ENCODE results near the gene PDE6B. TPM values are rescaled to one million over a fixed set of nuclear protein-coding genes. Genes with fewer than 3 reads are reported as not detected.

The PDE6B gene
- total and polyA plus RNA-seq, 2 of the 13 experiments (the other 11 are each of a cell fraction or from before 2014, with no cell fraction given) = 0.38 to 0.40 TPM

DNA sequence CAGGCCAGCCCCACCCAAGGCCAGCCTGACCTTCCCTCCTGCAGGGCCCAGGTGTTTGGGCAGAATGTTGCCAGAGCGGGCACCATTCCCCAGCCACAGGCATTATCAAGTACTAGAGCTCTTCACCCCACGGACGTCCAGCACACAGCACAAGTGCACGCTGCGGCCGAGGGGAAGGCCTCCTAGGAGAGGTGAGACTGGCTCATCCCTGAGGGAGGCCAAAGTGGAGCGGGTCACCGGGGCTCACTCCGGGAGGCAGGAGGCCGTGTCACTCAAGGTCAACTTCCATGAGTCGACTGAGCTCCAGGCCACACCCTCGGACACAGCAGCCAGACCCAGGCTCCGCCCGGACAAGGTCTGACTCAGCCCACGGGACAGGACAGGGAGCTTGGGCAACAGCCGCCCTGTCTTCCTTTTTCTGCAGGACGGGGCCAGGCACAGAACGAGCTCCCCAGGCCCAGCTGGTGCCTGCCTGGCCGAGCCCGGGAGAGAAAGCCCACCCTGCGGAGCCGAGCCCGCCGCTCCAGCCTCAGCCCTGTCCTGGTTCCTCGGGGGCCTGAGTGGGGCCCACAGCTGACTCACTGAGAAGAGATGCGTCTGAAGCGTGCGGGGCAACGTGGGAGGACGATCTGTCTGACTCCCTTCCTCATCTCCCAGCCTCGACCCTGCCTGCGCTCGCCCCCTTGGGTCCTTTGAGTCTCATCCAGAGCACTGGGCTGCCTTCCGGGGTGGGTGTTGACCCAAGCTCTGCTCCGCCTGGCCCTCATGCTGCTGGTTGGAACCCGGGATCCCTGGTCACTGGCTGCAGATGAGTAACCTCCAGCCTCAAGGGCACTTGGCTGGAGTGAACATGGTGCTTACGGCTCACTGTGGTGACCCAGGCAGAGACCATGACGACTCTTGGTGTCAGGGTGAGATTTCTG, 61.9 kb downstream of the PDE6B start (continued):
- TF ChIP-seq, protein P1, sequence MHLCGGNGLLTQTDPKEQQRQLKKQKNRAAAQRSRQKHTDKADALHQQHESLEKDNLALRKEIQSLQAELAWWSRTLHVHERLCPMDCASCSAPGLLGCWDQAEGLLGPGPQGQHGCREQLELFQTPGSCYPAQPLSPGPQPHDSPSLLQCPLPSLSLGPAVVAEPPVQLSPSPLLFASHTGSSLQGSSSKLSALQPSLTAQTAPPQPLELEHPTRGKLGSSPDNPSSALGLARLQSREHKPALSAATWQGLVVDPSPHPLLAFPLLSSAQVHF (CRISPR knock-in tag; IDR thresholded peaks at IDR 0.05) = no peak
- TF ChIP-seq CBX2 (IDR thresholded peaks at IDR 0.05; ENCODE audit: low read depth, low read length) = no peak
- TF ChIP-seq CBX2 (CRISPR knock-in tag; IDR thresholded peaks at IDR 0.05; ENCODE audit: low read depth) = no peak
- TF ChIP-seq, protein P2, sequence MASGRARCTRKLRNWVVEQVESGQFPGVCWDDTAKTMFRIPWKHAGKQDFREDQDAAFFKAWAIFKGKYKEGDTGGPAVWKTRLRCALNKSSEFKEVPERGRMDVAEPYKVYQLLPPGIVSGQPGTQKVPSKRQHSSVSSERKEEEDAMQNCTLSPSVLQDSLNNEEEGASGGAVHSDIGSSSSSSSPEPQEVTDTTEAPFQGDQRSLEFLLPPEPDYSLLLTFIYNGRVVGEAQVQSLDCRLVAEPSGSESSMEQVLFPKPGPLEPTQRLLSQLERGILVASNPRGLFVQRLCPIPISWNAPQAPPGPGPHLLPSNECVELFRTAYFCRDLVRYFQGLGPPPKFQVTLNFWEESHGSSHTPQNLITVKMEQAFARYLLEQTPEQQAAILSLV (CRISPR knock-in tag; IDR thresholded peaks at IDR 0.05; ENCODE audit: borderline replicate concordance) = no peak; the same call in 1 of the 2 replicates
- 0 out of 2 replicates have a peak, but pooled peaks have one; percentile 26 for TF ChIP-seq ZNF598 (CRISPR knock-in tag; IDR thresholded peaks at IDR 0.05; ENCODE audit: borderline replicate concordance)
- TF ChIP-seq ZNF329 (CRISPR knock-in tag; IDR thresholded peaks at IDR 0.05; ENCODE audit: low read depth) = no peak
- TF ChIP-seq ZNF883 (CRISPR knock-in tag; IDR thresholded peaks at IDR 0.05; ENCODE audit: not compliant biosample characterization) = peak; percentile 42
- no peak for TF ChIP-seq SP5 (CRISPR knock-in tag; IDR thresholded peaks at IDR 0.05; ENCODE audit: borderline replicate concordance, low read depth)
- TF ChIP-seq, protein P3, sequence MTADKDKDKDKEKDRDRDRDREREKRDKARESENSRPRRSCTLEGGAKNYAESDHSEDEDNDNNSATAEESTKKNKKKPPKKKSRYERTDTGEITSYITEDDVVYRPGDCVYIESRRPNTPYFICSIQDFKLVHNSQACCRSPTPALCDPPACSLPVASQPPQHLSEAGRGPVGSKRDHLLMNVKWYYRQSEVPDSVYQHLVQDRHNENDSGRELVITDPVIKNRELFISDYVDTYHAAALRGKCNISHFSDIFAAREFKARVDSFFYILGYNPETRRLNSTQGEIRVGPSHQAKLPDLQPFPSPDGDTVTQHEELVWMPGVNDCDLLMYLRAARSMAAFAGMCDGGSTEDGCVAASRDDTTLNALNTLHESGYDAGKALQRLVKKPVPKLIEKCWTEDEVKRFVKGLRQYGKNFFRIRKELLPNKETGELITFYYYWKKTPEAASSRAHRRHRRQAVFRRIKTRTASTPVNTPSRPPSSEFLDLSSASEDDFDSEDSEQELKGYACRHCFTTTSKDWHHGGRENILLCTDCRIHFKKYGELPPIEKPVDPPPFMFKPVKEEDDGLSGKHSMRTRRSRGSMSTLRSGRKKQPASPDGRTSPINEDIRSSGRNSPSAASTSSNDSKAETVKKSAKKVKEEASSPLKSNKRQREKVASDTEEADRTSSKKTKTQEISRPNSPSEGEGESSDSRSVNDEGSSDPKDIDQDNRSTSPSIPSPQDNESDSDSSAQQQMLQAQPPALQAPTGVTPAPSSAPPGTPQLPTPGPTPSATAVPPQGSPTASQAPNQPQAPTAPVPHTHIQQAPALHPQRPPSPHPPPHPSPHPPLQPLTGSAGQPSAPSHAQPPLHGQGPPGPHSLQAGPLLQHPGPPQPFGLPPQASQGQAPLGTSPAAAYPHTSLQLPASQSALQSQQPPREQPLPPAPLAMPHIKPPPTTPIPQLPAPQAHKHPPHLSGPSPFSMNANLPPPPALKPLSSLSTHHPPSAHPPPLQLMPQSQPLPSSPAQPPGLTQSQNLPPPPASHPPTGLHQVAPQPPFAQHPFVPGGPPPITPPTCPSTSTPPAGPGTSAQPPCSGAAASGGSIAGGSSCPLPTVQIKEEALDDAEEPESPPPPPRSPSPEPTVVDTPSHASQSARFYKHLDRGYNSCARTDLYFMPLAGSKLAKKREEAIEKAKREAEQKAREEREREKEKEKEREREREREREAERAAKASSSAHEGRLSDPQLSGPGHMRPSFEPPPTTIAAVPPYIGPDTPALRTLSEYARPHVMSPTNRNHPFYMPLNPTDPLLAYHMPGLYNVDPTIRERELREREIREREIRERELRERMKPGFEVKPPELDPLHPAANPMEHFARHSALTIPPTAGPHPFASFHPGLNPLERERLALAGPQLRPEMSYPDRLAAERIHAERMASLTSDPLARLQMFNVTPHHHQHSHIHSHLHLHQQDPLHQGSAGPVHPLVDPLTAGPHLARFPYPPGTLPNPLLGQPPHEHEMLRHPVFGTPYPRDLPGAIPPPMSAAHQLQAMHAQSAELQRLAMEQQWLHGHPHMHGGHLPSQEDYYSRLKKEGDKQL (CRISPR knock-in tag; IDR thresholded peaks at IDR 0.05; ENCODE audit: low read depth) = no peak
- TF ChIP-seq, protein P4, sequence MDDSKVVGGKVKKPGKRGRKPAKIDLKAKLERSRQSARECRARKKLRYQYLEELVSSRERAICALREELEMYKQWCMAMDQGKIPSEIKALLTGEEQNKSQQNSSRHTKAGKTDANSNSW (CRISPR knock-in tag; IDR thresholded peaks at IDR 0.05; ENCODE audit: borderline replicate concordance) = peak; percentile 47; the same call in 1 of the 2 replicates
- TF ChIP-seq NR2F2 (IDR thresholded peaks at IDR 0.05; ENCODE audit: borderline replicate concordance, low read depth) = no peak
- no peak for TF ChIP-seq ZBTB7A (CRISPR knock-in tag; IDR thresholded peaks at IDR 0.05)
- TF ChIP-seq, protein P5, sequence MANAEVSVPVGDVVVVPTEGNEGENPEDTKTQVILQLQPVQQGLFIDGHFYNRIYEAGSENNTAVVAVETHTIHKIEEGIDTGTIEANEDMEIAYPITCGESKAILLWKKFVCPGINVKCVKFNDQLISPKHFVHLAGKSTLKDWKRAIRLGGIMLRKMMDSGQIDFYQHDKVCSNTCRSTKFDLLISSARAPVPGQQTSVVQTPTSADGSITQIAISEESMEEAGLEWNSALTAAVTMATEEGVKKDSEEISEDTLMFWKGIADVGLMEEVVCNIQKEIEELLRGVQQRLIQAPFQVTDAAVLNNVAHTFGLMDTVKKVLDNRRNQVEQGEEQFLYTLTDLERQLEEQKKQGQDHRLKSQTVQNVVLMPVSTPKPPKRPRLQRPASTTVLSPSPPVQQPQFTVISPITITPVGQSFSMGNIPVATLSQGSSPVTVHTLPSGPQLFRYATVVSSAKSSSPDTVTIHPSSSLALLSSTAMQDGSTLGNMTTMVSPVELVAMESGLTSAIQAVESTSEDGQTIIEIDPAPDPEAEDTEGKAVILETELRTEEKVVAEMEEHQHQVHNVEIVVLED (CRISPR knock-in tag; IDR thresholded peaks at IDR 0.05; ENCODE audit: borderline replicate concordance) = no peak
- TF ChIP-seq JDP2 (CRISPR knock-in tag; IDR thresholded peaks at IDR 0.05; ENCODE audit: borderline replicate concordance) = no peak
- peak; percentile 57; the same call in 1 of the 3 replicates for TF ChIP-seq MXI1 (IDR thresholded peaks at IDR 0.05; ENCODE audit: borderline replicate concordance, low read depth, low read length)
- TF ChIP-seq SAFB2 (CRISPR knock-in tag; IDR thresholded peaks at IDR 0.05; ENCODE audit: borderline replicate concordance, low read depth) = 0 out of 2 replicates have a peak, but pooled peaks have one; percentile 36
